Loucy (cell line): ENCODE results near the gene SLC27A3.

Experiments used
- CTCF ChIP-seq: fragments of 200-600 bp; sonication (generic); conservative IDR thresholded peaks from 2 replicates; pipeline ENCODE4 v1.5.1; 2014; ENCODE audit warnings: mild to moderate bottlenecking, antibody characterized with exemption, low read length
- EZH2phosphoT487 ChIP-seq: fragments of 200-600 bp; IDR thresholded peaks from 2 replicates; pipeline ENCODE4 v1.6.1; 2018; ENCODE audit warnings: antibody characterized with exemption, mild to moderate bottlenecking, moderate library complexity, borderline replicate concordance

- no peak for TF ChIP-seq CTCF
- no peak for TF ChIP-seq EZH2phosphoT487
Measured at GRCh38 chr1:153771261-153771660, 3.9 kb upstream of the SLC27A3 start.
